ENCODE results near the gene SMOC1. TPM values are rescaled to one million over a fixed set of nuclear protein-coding genes. Genes with fewer than 3 reads are reported as not detected.

SMOC1 gene
- polyA plus RNA-seq, 3 donors: not detected

GRCh38 chr14:70033116-70033515 lies 153.9 kb downstream of the SMOC1 start:
- H3K4me2 ChIP-seq (replicated peaks; ENCODE audit: extremely low read depth, low read length, poor library complexity, severe bottlenecking): no peak overlapping the region
- H3K27me3 ChIP-seq (ENCODE audit: control insufficient read depth in 2 of 2, insufficient read depth in 2 of 2, low read length in 2 of 2): no peaks in the 10 kb centered on the region
- Mint-ChIP-seq H3K27ac (no peak overlapping the region), H3K27me3 (ENCODE audit: low read depth in 3 of 3) (peaks cover 1 to 10% (median 4%) of the 10 kb centered on the region in 3 donors), H3K4me1 (no peaks in the 10 kb centered on the region), H3K36me3 (no peaks in the 10 kb centered on the region), H3K9me3 (no peaks in the 10 kb centered on the region), H3K4me3 (no peak overlapping the region)
- no peak overlapping the region for H3K27ac ChIP-seq (ENCODE audit: low read depth in 1 of 2, low read length in 2 of 2)
- H3K4me3 ChIP-seq (replicated peaks in 1 of 3; ENCODE audit: low read depth in 2 of 3, low read length in 3 of 3): no peak overlapping the region
- H3K9me3 ChIP-seq (replicated peaks in 1 of 2; ENCODE audit: control insufficient read depth in 1 of 2, insufficient read depth in 1 of 2, low read length in 2 of 2): no peaks in the 10 kb centered on the region
- intact Hi-C loops (cut with micrococcal nuclease): no loop called here
- no peak overlapping the region for H3K9ac ChIP-seq (ENCODE audit: insufficient read depth, low read length, poor library complexity, severe bottlenecking)
- H3K79me2 ChIP-seq (ENCODE audit: insufficient read depth, low read length): no peaks in the 10 kb centered on the region
- DNase-seq: no peak
- H3K4me1 ChIP-seq (ENCODE audit: control insufficient read depth in 1 of 2, insufficient read depth in 2 of 2, low read length in 2 of 2): no peaks in the 10 kb centered on the region
- H2AFZ ChIP-seq (ENCODE audit: insufficient read depth, low read depth, low read length, poor library complexity, severe bottlenecking): no peak overlapping the region
- H3K36me3 ChIP-seq (replicated peaks in 1 of 2; ENCODE audit: control insufficient read depth in 1 of 2, insufficient read depth in 2 of 2, low read length in 2 of 2): no peaks in the 10 kb centered on the region
- WGBS (ENCODE audit: insufficient coverage): 95% methylated on average over 7 of the region's 8 CpGs
- H4K20me1 ChIP-seq (ENCODE audit: insufficient read depth, low read length): no peaks in the 10 kb centered on the region
- no peak for TF ChIP-seq CTCF (IDR thresholded peaks at IDR 0.05)

- Histone ChIP-seq H3K36me3 (replicated peaks in 1 of 2; ENCODE audit: control insufficient read depth in 1 of 2, insufficient read depth in 2 of 2, low read length in 2 of 2) (no peaks in the 10 kb centered on the region), H3K27me3 (ENCODE audit: control insufficient read depth in 2 of 2, insufficient read depth in 2 of 2, low read length in 2 of 2) (no peaks in the 10 kb centered on the region), H2AFZ (ENCODE audit: insufficient read depth, low read depth, low read length, poor library complexity, severe bottlenecking) (no peak overlapping the region), H3K4me3 (replicated peaks in 1 of 3; ENCODE audit: low read depth in 2 of 3, low read length in 3 of 3) (no peak overlapping the region), H3K9me3 (replicated peaks in 1 of 2; ENCODE audit: control insufficient read depth in 1 of 2, insufficient read depth in 1 of 2, low read length in 2 of 2) (no peaks in the 10 kb centered on the region), H3K4me2 (replicated peaks; ENCODE audit: extremely low read depth, low read length, poor library complexity, severe bottlenecking) (no peak overlapping the region), H3K9ac (ENCODE audit: insufficient read depth, low read length, poor library complexity, severe bottlenecking) (no peak overlapping the region), H3K79me2 (ENCODE audit: insufficient read depth, low read length) (no peaks in the 10 kb centered on the region), H4K20me1 (ENCODE audit: insufficient read depth, low read length) (no peaks in the 10 kb centered on the region), H3K27ac (ENCODE audit: low read depth in 1 of 2, low read length in 2 of 2) (no peak overlapping the region), H3K4me1 (ENCODE audit: control insufficient read depth in 1 of 2, insufficient read depth in 2 of 2, low read length in 2 of 2) (no peaks in the 10 kb centered on the region)
- H3K9me3 Mint-ChIP-seq: no peaks in the 10 kb centered on the region
- no peak for DNase-seq
- no peaks in the 10 kb centered on the region for H3K36me3 Mint-ChIP-seq
- intact Hi-C loops (cut with micrococcal nuclease): no loop called here
- H3K27ac Mint-ChIP-seq: no peak overlapping the region
- H3K4me1 Mint-ChIP-seq: no peaks in the 10 kb centered on the region
- H3K4me3 Mint-ChIP-seq: no peak overlapping the region
- peaks cover 1 to 8% (median 4%) of the 10 kb centered on the region in 3 donors for H3K27me3 Mint-ChIP-seq (ENCODE audit: low read depth in 3 of 3)
- no peak for TF ChIP-seq CTCF (IDR thresholded peaks at IDR 0.05)
- WGBS (ENCODE audit: insufficient coverage): no CpG with 5 or more reads among the region's 2 CpGs
Observed at GRCh38 chr14:70033561-70033960, 154.3 kb downstream of the SMOC1 start.
